NT2/D1 (cell line): ENCODE results near the gene PCDHA10.
A peak's percentile ranks its signal among the peaks of the same experiment; 100 is the strongest.
"Not testable (repeated sequence)": the region's sequence is repeated elsewhere in the genome, so short reads cannot be mapped to it uniquely, and the experiment has no call there.

Experiments used
- DNase-seq: peaks from one replicate; pipeline ENCODE4 v3.0.0-alpha.2; 2011; ENCODE audit warnings: low read depth, low spot score
- H3K27me3 ChIP-seq: 2 replicates; pipeline ENCODE4 v1.6.0; 2011; ENCODE audit warnings: mild to moderate bottlenecking; ENCODE audit not compliant: insufficient read length, insufficient read depth
- H3K36me3 ChIP-seq: 2 replicates; pipeline ENCODE4 v1.6.1; 2011; ENCODE audit warnings: mild to moderate bottlenecking, low read length, mixed read lengths; ENCODE audit not compliant: insufficient read depth, insufficient read length
- H3K4me1 ChIP-seq: 2 replicates; pipeline ENCODE4 v1.5.1; 2011; ENCODE audit not compliant: insufficient read depth, insufficient read length
- H3K4me3 ChIP-seq: 2 replicates; pipeline ENCODE4 v1.5.1; 2011; ENCODE audit warnings: low read depth; ENCODE audit not compliant: insufficient read length
- H3K9ac ChIP-seq: 2 replicates; pipeline ENCODE4 v1.6.0; 2011; ENCODE audit warnings: low read depth; ENCODE audit not compliant: insufficient read length
- H3K9me3 ChIP-seq: 2 replicates; pipeline ENCODE4 v1.5.1; 2011; ENCODE audit warnings: mild to moderate bottlenecking, low read length; ENCODE audit not compliant: insufficient read depth
- SUZ12 ChIP-seq: IDR thresholded peaks from 2 replicates; pipeline ENCODE4 v1.6.1; 2011; ENCODE audit not compliant: insufficient read length, insufficient read depth; ENCODE audit errors: extremely low read depth
- YY1 ChIP-seq: IDR thresholded peaks from 2 replicates; pipeline ENCODE4 v1.6.1; 2011; ENCODE audit not compliant: insufficient read length, insufficient read depth
- ZNF274 ChIP-seq: IDR thresholded peaks from 2 replicates; pipeline ENCODE4 v1.6.1; 2011; ENCODE audit warnings: mild to moderate bottlenecking, low read depth, low read length

The PCDHA10 gene, protein sequence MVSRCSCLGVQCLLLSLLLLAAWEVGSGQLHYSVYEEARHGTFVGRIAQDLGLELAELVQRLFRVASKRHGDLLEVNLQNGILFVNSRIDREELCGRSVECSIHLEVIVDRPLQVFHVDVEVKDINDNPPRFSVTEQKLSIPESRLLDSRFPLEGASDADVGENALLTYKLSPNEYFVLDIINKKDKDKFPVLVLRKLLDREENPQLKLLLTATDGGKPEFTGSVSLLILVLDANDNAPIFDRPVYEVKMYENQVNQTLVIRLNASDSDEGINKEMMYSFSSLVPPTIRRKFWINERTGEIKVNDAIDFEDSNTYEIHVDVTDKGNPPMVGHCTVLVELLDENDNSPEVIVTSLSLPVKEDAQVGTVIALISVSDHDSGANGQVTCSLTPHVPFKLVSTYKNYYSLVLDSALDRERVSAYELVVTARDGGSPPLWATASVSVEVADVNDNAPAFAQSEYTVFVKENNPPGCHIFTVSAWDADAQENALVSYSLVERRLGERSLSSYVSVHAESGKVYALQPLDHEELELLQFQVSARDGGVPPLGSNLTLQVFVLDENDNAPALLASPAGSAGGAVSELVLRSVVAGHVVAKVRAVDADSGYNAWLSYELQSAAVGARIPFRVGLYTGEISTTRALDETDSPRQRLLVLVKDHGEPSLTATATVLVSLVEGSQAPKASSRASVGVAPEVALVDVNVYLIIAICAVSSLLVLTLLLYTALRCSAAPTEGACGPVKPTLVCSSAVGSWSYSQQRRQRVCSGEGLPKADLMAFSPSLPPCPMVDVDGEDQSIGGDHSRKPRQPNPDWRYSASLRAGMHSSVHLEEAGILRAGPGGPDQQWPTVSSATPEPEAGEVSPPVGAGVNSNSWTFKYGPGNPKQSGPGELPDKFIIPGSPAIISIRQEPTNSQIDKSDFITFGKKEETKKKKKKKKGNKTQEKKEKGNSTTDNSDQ

GRCh38 chr5:140855772-140856674, at the start of gene PCDHA10:
TSS of gene PCDHA10 (plus strand) at chr5:140855897. CDS start at chr5:140856049, 152 bp downstream.
- Histone ChIP-seq H3K27me3 (no peaks in the 10 kb centered on the region), H3K9me3 (no peaks in the 10 kb centered on the region), H3K4me1 (no peaks in the 10 kb centered on the region), H3K9ac (no peak within 1 kb of the TSS), H3K4me3 (no peak within 1 kb of the TSS), H3K36me3 (no peaks in the 10 kb centered on the region)
- TF ChIP-seq SUZ12 (no peak), YY1 (no peak), ZNF274 (no peak)
- no peak for DNase-seq

GRCh38 chr5:140806834-140807775, 48.6 kb upstream of the PCDHA10 start, which contains the start of gene PCDHA4:
TSS of gene PCDHA4 (plus strand) at chr5:140807068.
- Histone ChIP-seq H3K4me1 (no peaks in the 10 kb centered on the region), H3K36me3 (no peaks in the 10 kb centered on the region), H3K9ac (peak within 1 kb of the TSS; percentile 82), H3K9me3 (no peaks in the 10 kb centered on the region; the same call in 1 of the 2 replicates), H3K4me3 (peak within 1 kb of the TSS; percentile 73), H3K27me3 (no peaks in the 10 kb centered on the region)
- DNase-seq, result peak; percentile 43
- no peak for TF ChIP-seq SUZ12

DNA sequence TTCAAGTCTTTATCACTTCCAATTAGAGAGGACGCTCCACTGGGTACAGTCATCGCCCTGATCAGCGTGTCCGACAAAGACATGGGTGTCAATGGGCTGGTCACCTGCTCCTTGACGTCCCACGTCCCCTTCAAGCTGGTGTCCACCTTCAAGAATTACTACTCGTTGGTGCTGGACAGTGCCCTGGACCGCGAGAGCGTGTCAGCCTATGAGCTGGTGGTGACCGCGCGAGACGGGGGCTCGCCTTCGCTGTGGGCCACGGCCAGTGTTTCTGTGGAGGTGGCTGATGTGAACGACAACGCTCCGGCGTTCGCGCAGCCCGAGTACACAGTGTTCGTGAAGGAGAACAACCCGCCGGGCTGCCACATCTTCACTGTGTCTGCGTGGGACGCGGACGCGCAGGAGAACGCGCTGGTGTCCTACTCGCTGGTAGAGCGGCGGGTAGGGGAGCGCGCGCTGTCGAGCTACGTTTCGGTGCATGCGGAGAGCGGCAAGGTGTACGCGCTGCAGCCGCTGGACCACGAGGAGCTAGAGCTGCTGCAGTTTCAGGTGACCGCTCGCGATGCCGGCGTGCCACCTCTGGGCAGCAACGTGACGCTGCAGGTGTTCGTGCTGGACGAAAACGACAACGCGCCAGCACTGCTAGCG, 47.3 kb upstream of the PCDHA10 start:
- not testable (repeated sequence) for H3K4me3 ChIP-seq, H3K27me3 ChIP-seq, DNase-seq, H3K36me3 ChIP-seq, H3K4me1 ChIP-seq, H3K9me3 ChIP-seq, H3K9ac ChIP-seq

- H3K27me3 ChIP-seq, result no peaks in the 10 kb centered on the region
- H3K36me3 ChIP-seq, result no peaks in the 10 kb centered on the region
- no peak overlapping the region for H3K4me3 ChIP-seq
- no peak for DNase-seq
- no peaks in the 10 kb centered on the region for H3K9me3 ChIP-seq
- TF ChIP-seq SUZ12 (no peak), ZNF274 (no peak), YY1 (no peak)
- no peak overlapping the region for H3K9ac ChIP-seq
- H3K4me1 ChIP-seq, result no peaks in the 10 kb centered on the region
These were observed 46.8 kb upstream of the PCDHA10 start for GRCh38 chr5:140808889-140809291.

DNA sequence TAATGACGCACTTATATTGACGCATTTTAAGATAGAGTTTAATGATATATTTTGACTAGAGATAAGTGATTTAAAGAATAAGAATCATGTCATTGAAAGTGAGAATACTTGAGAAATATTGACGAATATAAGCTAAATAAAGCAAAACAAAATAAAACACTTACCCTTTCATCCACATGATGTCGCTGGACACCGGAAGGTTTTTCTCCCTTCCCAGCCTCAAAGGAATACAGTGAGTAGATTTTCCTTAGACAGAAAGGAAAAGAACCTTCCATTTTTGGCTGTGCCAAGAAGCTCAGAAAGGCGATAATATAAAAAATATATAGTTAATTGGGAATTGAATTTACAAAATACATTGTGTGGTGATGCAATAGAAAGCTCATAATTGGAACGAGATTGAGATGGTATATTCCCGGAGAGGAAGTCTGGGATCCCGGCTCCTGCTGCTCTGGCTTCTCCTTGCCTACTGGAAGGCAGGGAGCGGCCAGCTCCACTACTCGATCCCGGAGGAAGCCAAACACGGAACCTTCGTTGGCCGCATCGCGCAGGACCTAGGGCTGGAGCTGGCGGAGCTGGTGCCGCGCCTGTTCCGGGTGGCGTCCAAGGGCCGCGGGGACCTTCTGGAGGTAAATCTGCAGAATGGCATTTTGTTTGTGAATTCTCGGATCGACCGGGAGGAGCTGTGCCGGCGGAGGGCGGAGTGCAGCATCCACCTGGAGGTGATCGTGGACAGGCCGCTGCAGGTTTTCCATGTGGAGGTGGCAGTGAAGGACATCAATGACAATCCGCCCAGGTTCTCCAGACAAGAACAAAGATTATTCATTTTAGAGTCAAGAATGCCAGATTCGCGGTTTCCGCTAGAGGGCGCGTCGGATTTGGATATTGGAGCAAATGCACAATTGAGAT, 34.1 kb upstream of the PCDHA10 start, which contains the start of gene PCDHA5:
Gene PCDHA5 (plus strand): TSS at position 239 of the 906 bp plus-strand sequence.
- no peak for DNase-seq
- TF ChIP-seq YY1 (no peak), ZNF274 (no peak), SUZ12 (no peak)

More for the DNA sequence above, 34.1 kb upstream of the PCDHA10 start, which contains the start of gene PCDHA5:
- Histone ChIP-seq H3K9me3 (no peaks in the 10 kb centered on the region), H3K36me3 (no peaks in the 10 kb centered on the region), H3K4me1 (no peaks in the 10 kb centered on the region), H3K4me3 (no peak within 1 kb of the TSS), H3K9ac (no peak within 1 kb of the TSS), H3K27me3 (no peaks in the 10 kb centered on the region)
